Osteoblast (primary cell): ENCODE results near the gene ZNF791. TPM values are rescaled to one million over a fixed set of nuclear protein-coding genes. Genes with fewer than 3 reads are reported as not detected.

Experiments used
- DNase-seq: peaks from one replicate; pipeline ENCODE4 v3.0.0; 2011; ENCODE audit warnings: low spot score, mixed read lengths; ENCODE audit not compliant: insufficient read length; ENCODE audit errors: missing footprints
- H2AFZ ChIP-seq: 2 replicates; pipeline ENCODE4 v1.6.0; 2011; ENCODE audit warnings: mild to moderate bottlenecking, low read length
- H3K27ac ChIP-seq: 2 replicates; pipeline ENCODE4 v1.5.1; 2011; ENCODE audit warnings: mild to moderate bottlenecking, low read depth, low read length, moderate library complexity
- H3K27me3 ChIP-seq: 2 replicates; pipeline ENCODE4 v1.6.0; 2012; ENCODE audit warnings: mild to moderate bottlenecking, control low read depth, inconsistent platforms, low read length, moderate library complexity; ENCODE audit not compliant: insufficient read depth
- H3K36me3 ChIP-seq: 2 replicates; pipeline ENCODE4 v1.5.1; 2011; ENCODE audit warnings: mild to moderate bottlenecking, low read length, control low read depth, moderate library complexity; ENCODE audit not compliant: insufficient read depth
- H3K4me1 ChIP-seq: 2 replicates; pipeline ENCODE4 v1.5.1; 2011; ENCODE audit warnings: mild to moderate bottlenecking, low read length, control low read depth, moderate library complexity; ENCODE audit not compliant: insufficient read depth
- H3K4me2 ChIP-seq: 2 replicates; pipeline ENCODE4 v1.6.0; 2011; ENCODE audit warnings: mild to moderate bottlenecking, low read length; ENCODE audit not compliant: insufficient read depth
- H3K4me3 ChIP-seq: fragments of 200-600 bp; sonication (generic); 3 replicates; pipeline ENCODE4 v1.5.1; 2012; ENCODE audit warnings: mild to moderate bottlenecking, low read length, inconsistent platforms; ENCODE audit not compliant: insufficient read depth
- H3K79me2 ChIP-seq: 2 replicates; pipeline ENCODE4 v1.6.0; 2012; ENCODE audit warnings: mild to moderate bottlenecking, low read length, control low read depth, inconsistent platforms; ENCODE audit not compliant: insufficient read depth
- H3K9me3 ChIP-seq: 2 replicates; pipeline ENCODE4 v1.5.1; 2011; ENCODE audit warnings: low read depth, low read length, control low read depth
- H4K20me1 ChIP-seq: 2 replicates; pipeline ENCODE4 v1.6.0; 2012; ENCODE audit warnings: mild to moderate bottlenecking, low read length, control low read depth; ENCODE audit not compliant: insufficient read depth
- CTCF ChIP-seq: IDR thresholded peaks from 2 replicates; pipeline ENCODE4 v1.5.1; 2011; ENCODE audit warnings: mild to moderate bottlenecking, low read depth, low read length, moderate library complexity; ENCODE audit errors: extremely low read depth
- total RNA-seq: library from RNA; depleted of rRNA; stranded (reverse); fragments of >200 nt; gene quantifications from 2 replicates; pipeline ENCODE4 v1.2.3, GENCODE V29; 2012

The ZNF791 gene
- total RNA-seq, 1 donor = 16.6 TPM

DNA sequence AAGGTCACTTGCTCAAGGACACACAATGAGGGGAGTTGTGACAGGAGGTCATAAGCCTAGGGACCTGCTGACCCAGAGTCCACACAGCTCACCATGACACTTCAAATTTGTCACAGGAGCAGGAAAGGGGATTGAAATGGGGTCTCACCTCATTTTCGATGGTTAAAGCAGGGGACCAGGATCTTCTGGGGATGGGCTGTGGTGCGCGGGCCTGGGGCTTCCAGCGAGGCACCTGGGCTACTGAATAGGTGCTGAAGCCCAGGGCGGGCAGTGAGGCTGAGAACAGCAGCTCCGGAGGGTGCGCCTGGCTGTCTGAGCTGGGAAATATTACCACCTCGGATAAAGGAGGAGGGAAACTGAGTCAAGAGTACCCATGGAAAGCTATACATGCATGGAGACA is 44.8 kb downstream of the ZNF791 start:
- Histone ChIP-seq H2AFZ (no peak overlapping the region), H4K20me1 (no peaks in the 10 kb centered on the region), H3K79me2 (no peaks in the 10 kb centered on the region), H3K27ac (no peak overlapping the region), H3K36me3 (peaks cover 18% of the 10 kb centered on the region), H3K27me3 (no peaks in the 10 kb centered on the region), H3K4me3 (no peak overlapping the region), H3K9me3 (no peaks in the 10 kb centered on the region), H3K4me2 (no peak overlapping the region), H3K4me1 (no peaks in the 10 kb centered on the region)
- peak; percentile 64 for DNase-seq
- TF ChIP-seq CTCF = no peak

GRCh38 chr19:12656899-12657571 is 46.3 kb downstream of the ZNF791 start:
- Histone ChIP-seq H3K9me3 (no peaks in the 10 kb centered on the region), H3K79me2 (no peaks in the 10 kb centered on the region)

GRCh38 chr19:12657966-12658365 is 47.2 kb downstream of the ZNF791 start:
- Histone ChIP-seq H3K36me3 (peaks cover 23% of the 10 kb centered on the region), H2AFZ (no peak overlapping the region), H3K4me1 (no peaks in the 10 kb centered on the region), H4K20me1 (no peaks in the 10 kb centered on the region), H3K4me2 (no peak overlapping the region), H3K4me3 (no peak overlapping the region), H3K9me3 (no peaks in the 10 kb centered on the region), H3K79me2 (no peaks in the 10 kb centered on the region), H3K27ac (no peak overlapping the region), H3K27me3 (no peaks in the 10 kb centered on the region)
- peak; percentile 66 for DNase-seq
- no peak for TF ChIP-seq CTCF

More at GRCh38 chr19:12656899-12657571, 46.3 kb downstream of the ZNF791 start:
- no peak for TF ChIP-seq CTCF
- no peaks in the 10 kb centered on the region for H3K27me3 ChIP-seq
- H3K27ac ChIP-seq = no peak overlapping the region
- no peaks in the 10 kb centered on the region for H4K20me1 ChIP-seq
- H3K4me3 ChIP-seq = no peak overlapping the region
- H3K36me3 ChIP-seq = peaks cover 23% of the 10 kb centered on the region
- DNase-seq = peak; percentile 78
- no peaks in the 10 kb centered on the region for H3K4me1 ChIP-seq
- H2AFZ ChIP-seq = no peak overlapping the region
- no peak overlapping the region for H3K4me2 ChIP-seq

DNA sequence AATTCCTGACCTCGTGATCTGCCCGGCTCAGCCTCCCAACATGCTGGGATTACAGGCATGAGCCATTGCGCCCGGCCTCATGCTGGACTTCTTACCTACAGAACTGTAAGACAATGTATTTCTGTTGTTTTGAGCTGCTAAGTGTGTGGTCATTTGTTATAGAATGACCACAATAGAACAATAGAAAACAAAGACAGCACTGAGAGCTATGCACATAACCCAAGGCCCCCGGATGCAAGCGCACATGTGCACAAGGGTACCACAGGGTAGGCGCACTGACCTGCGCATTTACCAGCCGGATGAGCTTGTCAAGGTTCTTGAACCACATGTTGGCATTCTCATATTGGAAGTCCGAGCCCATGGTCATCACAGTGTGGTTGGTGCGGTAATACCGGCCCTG is 50.3 kb downstream of the ZNF791 start:
- no peak for TF ChIP-seq CTCF
- Histone ChIP-seq H3K27ac (no peak overlapping the region), H3K27me3 (no peaks in the 10 kb centered on the region), H3K4me1 (peaks cover 4% of the 10 kb centered on the region), H3K79me2 (peaks cover 6% of the 10 kb centered on the region), H2AFZ (no peak overlapping the region), H3K9me3 (no peaks in the 10 kb centered on the region), H3K36me3 (peaks cover 31% of the 10 kb centered on the region), H4K20me1 (no peaks in the 10 kb centered on the region), H3K4me3 (no peak overlapping the region), H3K4me2 (no peak overlapping the region)
- no peak for DNase-seq
